ENCODE measurements around the gene ABCA5.

- no peak for TF ChIP-seq RAD21 (CRISPR knock-in tag; conservative IDR thresholded peaks at IDR 0.05 in 1 of 2, IDR thresholded peaks at IDR 0.05 in 1 of 2)
- TF ChIP-seq ARNT (IDR thresholded peaks at IDR 0.05): no peak
- no peak for TF ChIP-seq GATAD2A (IDR thresholded peaks at IDR 0.05)
- no peak for TF ChIP-seq TBP (optimal IDR thresholded peaks at IDR 0.05; ENCODE audit: low read depth, low read length)
- no peak for TF ChIP-seq ATF7 (IDR thresholded peaks at IDR 0.05)
- no peak for TF ChIP-seq EZH2 (IDR thresholded peaks at IDR 0.05; ENCODE audit: borderline replicate concordance, low read depth, low read length)
- no peak for TF ChIP-seq KDM4B (IDR thresholded peaks at IDR 0.05; ENCODE audit: borderline replicate concordance in 2 of 2, low read depth in 1 of 2)
- TF ChIP-seq HCFC1 (IDR thresholded peaks at IDR 0.05; ENCODE audit: low read depth, low read length): no peak
- no peak for TF ChIP-seq CEBPG (CRISPR knock-in tag; IDR thresholded peaks at IDR 0.05)
- no peak for TF ChIP-seq CEBPG (tag; conservative IDR thresholded peaks at IDR 0.05 in 1 of 2, IDR thresholded peaks at IDR 0.05 in 1 of 2)
- no peak for TF ChIP-seq CTCF (IDR thresholded peaks at IDR 0.05 in 2 of 3, conservative IDR thresholded peaks at IDR 0.05 in 1 of 3; ENCODE audit: insufficient read depth in 2 of 3, low read depth in 1 of 3, low read length in 3 of 3)
- no peak for TF ChIP-seq NR2C2 (CRISPR knock-in tag; IDR thresholded peaks at IDR 0.05)
- no peak for TF ChIP-seq NR2C2 (tag; IDR thresholded peaks at IDR 0.05)
- TF ChIP-seq ELF4 (CRISPR knock-in tag; IDR thresholded peaks at IDR 0.05): no peak
These were observed 55.9 kb downstream of the ABCA5 start for GRCh38 chr17:69271023-69271422.
